Nephron (organoid): ENCODE results near the gene APLNR.

Experiments used
- H3K27ac Mint-ChIP-seq, 3 experiments: 2 replicates each; pipeline ENCODE4 v1.8.0; 2020; ENCODE audit warnings: mixed read lengths in 3 of 3, mild to moderate bottlenecking in 2 of 3, moderate library complexity in 1 of 3
- H3K27me3 Mint-ChIP-seq: 2 replicates; pipeline ENCODE4 v1.8.0; 2021; ENCODE audit warnings: low read depth, mild to moderate bottlenecking, moderate library complexity, mixed read lengths
- H3K36me3 Mint-ChIP-seq: 2 replicates; pipeline ENCODE4 v1.8.0; 2020; ENCODE audit warnings: low read depth, mixed read lengths
- H3K4me1 Mint-ChIP-seq: 2 replicates; pipeline ENCODE4 v1.8.0; 2020; ENCODE audit warnings: mixed read lengths
- H3K4me3 Mint-ChIP-seq, 3 experiments: 2 replicates each; pipeline ENCODE4 v1.8.0; 2020; ENCODE audit warnings: mild to moderate bottlenecking in 3 of 3, mixed read lengths in 3 of 3, moderate library complexity in 2 of 3
- H3K9me3 Mint-ChIP-seq: 2 replicates; pipeline ENCODE4 v1.8.0; 2020; ENCODE audit warnings: mixed read lengths
- CTCF ChIP-seq, 3 experiments: fragments of 200-600 bp; sonication (generic); IDR thresholded peaks; one replicate each; pipeline ENCODE4 v1.5.0; 2021; ENCODE audit warnings: antibody characterized with exemption in 3 of 3; ENCODE audit not compliant: unreplicated experiment in 3 of 3

The APLNR gene

GRCh38 chr11:57255618-57256017 is 18.6 kb upstream of the APLNR start:
- Mint-ChIP-seq H3K9me3 (peaks cover 10% of the 10 kb centered on the region), H3K36me3 (no peaks in the 10 kb centered on the region), H3K4me1 (peaks cover 23% of the 10 kb centered on the region), H3K27me3 (peaks cover 3% of the 10 kb centered on the region), H3K4me3 (no peak overlapping the region), H3K27ac (no peak overlapping the region)
- no peak for TF ChIP-seq CTCF (IDR thresholded peaks at IDR 0.05; ENCODE audit: unreplicated experiment in 3 of 3)

- Mint-ChIP-seq H3K9me3 (peaks cover 10% of the 10 kb centered on the region), H3K4me3 (no peak overlapping the region), H3K27ac (no peak overlapping the region), H3K4me1 (peaks cover 26% of the 10 kb centered on the region), H3K27me3 (no peaks in the 10 kb centered on the region), H3K36me3 (no peaks in the 10 kb centered on the region)
- no peak for TF ChIP-seq CTCF (IDR thresholded peaks at IDR 0.05; ENCODE audit: unreplicated experiment in 3 of 3)
Observed at GRCh38 chr11:57254631-57255030, 17.6 kb upstream of the APLNR start.

GRCh38 chr11:57251491-57252104 is 14.5 kb upstream of the APLNR start:
- Mint-ChIP-seq H3K27ac (no peak overlapping the region), H3K4me3 (no peak overlapping the region), H3K9me3 (peaks cover 6% of the 10 kb centered on the region), H3K27me3 (no peaks in the 10 kb centered on the region), H3K4me1 (peaks cover 29% of the 10 kb centered on the region), H3K36me3 (no peaks in the 10 kb centered on the region)
- TF ChIP-seq CTCF (IDR thresholded peaks at IDR 0.05; ENCODE audit: unreplicated experiment in 3 of 3), result no peak

GRCh38 chr11:57251037-57251436 is 14.0 kb upstream of the APLNR start:
- TF ChIP-seq CTCF (IDR thresholded peaks at IDR 0.05; ENCODE audit: unreplicated experiment in 3 of 3), result no peak
- Mint-ChIP-seq H3K36me3 (no peaks in the 10 kb centered on the region), H3K9me3 (peaks cover 5% of the 10 kb centered on the region), H3K27me3 (no peaks in the 10 kb centered on the region), H3K27ac (no peak overlapping the region), H3K4me3 (no peak overlapping the region), H3K4me1 (peaks cover 29% of the 10 kb centered on the region)

GRCh38 chr11:57249384-57250319 is 12.6 kb upstream of the APLNR start:
- Mint-ChIP-seq H3K4me3 (no peak overlapping the region), H3K27ac (peak overlapping the region in 1 of 3 experiments; percentile 86), H3K9me3 (no peaks in the 10 kb centered on the region), H3K27me3 (no peaks in the 10 kb centered on the region), H3K4me1 (peaks cover 32% of the 10 kb centered on the region), H3K36me3 (no peaks in the 10 kb centered on the region)
- peak; percentile 82 to 88 (median 87) for TF ChIP-seq CTCF (IDR thresholded peaks at IDR 0.05; ENCODE audit: unreplicated experiment in 3 of 3)
